ENCODE data around the gene NTHL1. TPM values are rescaled to one million over a fixed set of nuclear protein-coding genes. Genes with fewer than 3 reads are reported as not detected.

NTHL1 gene
- total and polyA plus RNA-seq, 9 of the 15 experiments (the other 6 are each of a cell fraction or from before 2014, with no cell fraction given) = 1.1 to 58.8 (median 17.6) TPM

- TF ChIP-seq TAF1 (IDR thresholded peaks at IDR 0.05; ENCODE audit: control insufficient read depth, extremely low read depth, insufficient read depth, low read length, severe bottlenecking) (peak; percentile 85), ELF4 (CRISPR knock-in tag; IDR thresholded peaks at IDR 0.05) (no peak), UBTF (IDR thresholded peaks at IDR 0.05; ENCODE audit: borderline replicate concordance in 1 of 2, low read depth in 2 of 2, low read length in 2 of 2) (0 out of 4 replicates have a peak, but pooled peaks of 1 of the 2 experiments have one; percentile 13), NFYB (IDR thresholded peaks at IDR 0.05; ENCODE audit: extremely low read depth, insufficient read length) (no peak), ZNF436 (CRISPR knock-in tag; IDR thresholded peaks at IDR 0.05) (no peak), THRAP3 (IDR thresholded peaks at IDR 0.05; ENCODE audit: borderline replicate concordance) (no peak), SMC3 (conservative IDR thresholded peaks at IDR 0.05; ENCODE audit: insufficient read depth, low read depth, low read length) (no peak), CCNT2 (IDR thresholded peaks at IDR 0.05; ENCODE audit: borderline replicate concordance, extremely low read depth, insufficient read length, low read depth, low read length) (peak; percentile 64), SFPQ (IDR thresholded peaks at IDR 0.05; ENCODE audit: low read depth, low read length) (no peak), YBX1 (IDR thresholded peaks at IDR 0.05) (no peak), CBFA2T2 (conservative IDR thresholded peaks at IDR 0.05) (no peak), ZBTB8A (IDR thresholded peaks at IDR 0.05; ENCODE audit: partially characterized antibody) (no peak), ZFP36 (IDR thresholded peaks at IDR 0.05; ENCODE audit: low read depth, low read length, partially characterized antibody) (peak; percentile 9), RBBP5 (IDR thresholded peaks at IDR 0.05; ENCODE audit: borderline replicate concordance, insufficient read depth, low read length, poor library complexity, severe bottlenecking) (peak; percentile 79), ZNF232 (CRISPR knock-in tag; IDR thresholded peaks at IDR 0.05) (no peak), ZNF354B (CRISPR knock-in tag; IDR thresholded peaks at IDR 0.05) (no peak), NFE2 (IDR thresholded peaks at IDR 0.05; ENCODE audit: low read depth) (no peak), GABPB1 (CRISPR knock-in tag; IDR thresholded peaks at IDR 0.05) (peak; percentile 90), VEZF1 (CRISPR knock-in tag; IDR thresholded peaks at IDR 0.05) (peak; percentile 62; the same call in 1 of the 2 replicates), GABPA (tag; conservative IDR thresholded peaks at IDR 0.05; ENCODE audit: low read depth) (peak; percentile 98), TARDBP (IDR thresholded peaks at IDR 0.05) (peak; percentile 74; the same call in 1 of the 2 replicates), ETV5 (CRISPR knock-in tag; IDR thresholded peaks at IDR 0.05; ENCODE audit: low read depth) (peak; percentile 76), KDM1A (IDR thresholded peaks at IDR 0.05) (no peak)
Measured at GRCh38 chr16:2009791-2010510, 37.7 kb downstream of the NTHL1 start, which contains the start of gene ZNF598 (continued).

All from K562 (cell line).